GM12878 (cell line): ENCODE data around the gene PLEKHM3. TPM values are rescaled to one million over a fixed set of nuclear protein-coding genes. Genes with fewer than 3 reads are reported as not detected.

Experiments
- ATAC-seq: fragments of 200-7000 bp; cut with Tn5 transposase; 3 replicates; pipeline ENCODE4 v1.9.1; 2020; ENCODE audit warnings: mild to moderate bottlenecking, moderate library complexity
- BruUV-seq: library from RNA; stranded (reverse); fragments of 400-500 nt; replicated peaks from 2 replicates; lab custom pipeline; 2021; lab: Mats Ljungman, UMichigan
- CTCF ChIA-PET: fragments of 300-600 bp; sonication (Branson Sonifier 250); formaldehyde crosslinking; extraction: SDS; loops from one replicate; lab custom pipeline; 2021; ENCODE audit warnings: inconsistent platforms; lab: Yijun Ruan, JAX
- POLR2A ChIA-PET: fragments of 350-600 bp; formaldehyde crosslinking; extraction: SDS; loops from one replicate; lab custom pipeline; 2021; ENCODE audit warnings: inconsistent platforms; lab: Charles Lee
- RAD21 ChIA-PET: fragments of 300-600 bp; sonication (Branson Sonifier 250); formaldehyde crosslinking; loops from one replicate; lab custom pipeline; 2023; ENCODE audit warnings: antibody characterized with exemption; ENCODE audit not compliant: unreplicated experiment; lab: Charles Lee
- SMC1A ChIA-PET: fragments of 300-600 bp; sonication (Branson Sonifier 250); formaldehyde crosslinking; loops from one replicate; lab custom pipeline; 2023; ENCODE audit not compliant: unreplicated experiment, uncharacterized antibody; lab: Charles Lee
- DNase-seq: peaks from one replicate; pipeline ENCODE4 v3.0.0-alpha.2; 2011; ENCODE audit warnings: low read depth, low spot score
- FAIRE-seq: peaks from 3 replicates; lab custom pipeline; 2011; peaks lifted over from hg19 to GRCh38; lab: Jason Lieb, UNC
- H2AFZ ChIP-seq: 2 replicates; pipeline ENCODE4 v1.6.0; 2011; ENCODE audit warnings: low read depth, low read length, control low read depth; ENCODE audit not compliant: control insufficient read depth
- H3K27ac ChIP-seq: 2 replicates; pipeline ENCODE4 v1.5.1; 2011; ENCODE audit warnings: control low read depth; ENCODE audit not compliant: control insufficient read depth, insufficient read depth
- H3K27me3 ChIP-seq, 2 experiments: replicated peaks in 1 of 2; 2 replicates each; pipeline versions ENCODE4 v1.6.0 to v1.6.1; 2011; ENCODE audit warnings: low read length in 1 of 2; ENCODE audit not compliant: control insufficient read depth in 2 of 2, insufficient read depth in 2 of 2
- H3K36me3 ChIP-seq, 2 experiments: 2 replicates each; pipeline ENCODE4 v1.5.1; 2011; ENCODE audit warnings: low read length in 1 of 2; ENCODE audit not compliant: control insufficient read depth in 2 of 2, insufficient read depth in 2 of 2
- H3K4me1 ChIP-seq: 2 replicates; pipeline ENCODE4 v1.6.1; 2011; ENCODE audit warnings: mild to moderate bottlenecking, low read length, moderate library complexity, mixed read lengths; ENCODE audit not compliant: control insufficient read depth, insufficient read depth
- H3K4me2 ChIP-seq: 2 replicates; pipeline ENCODE4 v1.6.0; 2011; ENCODE audit warnings: control low read depth; ENCODE audit not compliant: control insufficient read depth, insufficient read depth
- H3K4me3 ChIP-seq: fragments of 200-600 bp; sonication (generic); 2 replicates; pipeline ENCODE4 v1.5.1; 2016
- H3K79me2 ChIP-seq: 2 replicates; pipeline ENCODE4 v1.6.0; 2011; ENCODE audit warnings: low read length; ENCODE audit not compliant: control insufficient read depth, insufficient read depth
- H3K9ac ChIP-seq: 2 replicates; pipeline ENCODE4 v1.8.0; 2011; ENCODE audit warnings: low read length, control low read depth, mixed read lengths; ENCODE audit not compliant: control insufficient read depth, insufficient read depth
- H3K9me3 ChIP-seq: replicated peaks from 3 replicates; pipeline ENCODE4 v1.5.1; 2011; ENCODE audit warnings: mild to moderate bottlenecking, low read length; ENCODE audit not compliant: control insufficient read depth, insufficient read depth
- H4K20me1 ChIP-seq: 2 replicates; pipeline ENCODE4 v1.6.0; 2011; ENCODE audit not compliant: control insufficient read depth, insufficient read depth
- ATF7 ChIP-seq: fragments of 450-650 bp; IDR thresholded peaks from 2 replicates; pipeline ENCODE4 v1.6.1; 2016; ENCODE audit warnings: low read depth, mild to moderate bottlenecking
- CBFB ChIP-seq: IDR thresholded peaks from 2 replicates; pipeline ENCODE4 v1.6.1; 2016; ENCODE audit warnings: antibody characterized with exemption, low read depth
- CHD4 ChIP-seq: fragments of 200-600 bp; sonication (generic); IDR thresholded peaks from 2 replicates; pipeline ENCODE4 v1.6.1; 2016; ENCODE audit warnings: mild to moderate bottlenecking
- FOXM1 ChIP-seq: IDR thresholded peaks from 2 replicates; pipeline ENCODE4 v1.6.1; 2012; ENCODE audit warnings: low read depth, mild to moderate bottlenecking, inconsistent platforms, low read length, moderate library complexity
- HDAC2 ChIP-seq: fragments of 200-600 bp; sonication (generic); IDR thresholded peaks from 2 replicates; pipeline ENCODE4 v1.6.1; 2017
- HDGF ChIP-seq: fragments of 450-650 bp; IDR thresholded peaks from 2 replicates; pipeline ENCODE4 v1.6.1; 2016; ENCODE audit warnings: antibody characterized with exemption
- HSF1 ChIP-seq: fragments of 150-350 bp; IDR thresholded peaks from 2 replicates; pipeline ENCODE4 v1.6.1; 2014; ENCODE audit warnings: mild to moderate bottlenecking, low read depth, low read length
- IKZF1 ChIP-seq: fragments of 450-650 bp; conservative IDR thresholded peaks from 2 replicates; pipeline ENCODE4 v1.6.1; 2017; ENCODE audit warnings: antibody characterized with exemption, mild to moderate bottlenecking
- IKZF2 ChIP-seq, 2 experiments: fragments of 450-650 bp; IDR thresholded peaks; 2 replicates each; pipeline ENCODE4 v1.6.1; 2017; ENCODE audit warnings: mild to moderate bottlenecking in 2 of 2, moderate library complexity in 2 of 2
- IRF4 ChIP-seq: IDR thresholded peaks from 2 replicates; pipeline ENCODE4 v1.6.1; 2011; ENCODE audit warnings: low read depth, low read length
- JUND ChIP-seq: IDR thresholded peaks from 2 replicates; pipeline ENCODE4 v1.6.1; 2012; ENCODE audit warnings: low read depth, mild to moderate bottlenecking, low read length, improper control_type of control experiment, moderate library complexity
- KLF5 ChIP-seq: fragments of 450-650 bp; IDR thresholded peaks from 2 replicates; pipeline ENCODE4 v1.6.1; 2014; ENCODE audit warnings: mild to moderate bottlenecking; ENCODE audit not compliant: partially characterized antibody
- MAX ChIP-seq: IDR thresholded peaks from 2 replicates; pipeline ENCODE4 v1.6.1; 2012; ENCODE audit warnings: low read depth, low read length, improper control_type of control experiment
- MEF2A ChIP-seq: IDR thresholded peaks from 2 replicates; pipeline ENCODE4 v1.6.1; 2011; ENCODE audit warnings: low read depth, mild to moderate bottlenecking, low read length, moderate library complexity; ENCODE audit not compliant: insufficient read depth
- MTA2 ChIP-seq: fragments of 450-650 bp; IDR thresholded peaks from 2 replicates; pipeline ENCODE4 v1.6.1; 2016; ENCODE audit warnings: low read depth, mild to moderate bottlenecking, moderate library complexity
- NFYB ChIP-seq: IDR thresholded peaks from 2 replicates; pipeline ENCODE4 v1.6.1; 2011; ENCODE audit warnings: low read depth, mild to moderate bottlenecking, low read length, improper control_type of control experiment, moderate library complexity; ENCODE audit not compliant: insufficient read depth
- POLR2A ChIP-seq: IDR thresholded peaks from 2 replicates; pipeline ENCODE4 v1.6.1; 2011; ENCODE audit warnings: low read depth, mild to moderate bottlenecking, low read length
- POLR2AphosphoS5 ChIP-seq: IDR thresholded peaks from 2 replicates; pipeline ENCODE4 v1.6.1; 2011; ENCODE audit warnings: mild to moderate bottlenecking, low read length, inconsistent platforms
- RBBP5 ChIP-seq: fragments of 200-600 bp; sonication (generic); conservative IDR thresholded peaks from 2 replicates; pipeline ENCODE4 v1.6.1; 2016
- RFX5 ChIP-seq: IDR thresholded peaks from 2 replicates; pipeline ENCODE4 v1.6.1; 2011; ENCODE audit warnings: low read depth, low read length, improper control_type of control experiment
- RUNX3 ChIP-seq: IDR thresholded peaks from 2 replicates; pipeline ENCODE4 v1.6.1; 2012; ENCODE audit warnings: low read length, inconsistent platforms
- SIN3A ChIP-seq: IDR thresholded peaks from 2 replicates; pipeline ENCODE4 v1.6.1; 2012; ENCODE audit warnings: low read depth, low read length, improper control_type of control experiment
- SREBF1 ChIP-seq: IDR thresholded peaks from 2 replicates; pipeline ENCODE4 v1.6.1; 2012; ENCODE audit warnings: mild to moderate bottlenecking, low read length
- SREBF2 ChIP-seq: IDR thresholded peaks from 2 replicates; pipeline ENCODE4 v1.6.1; 2012; ENCODE audit warnings: mild to moderate bottlenecking, low read length
- SRF ChIP-seq, 2 experiments: IDR thresholded peaks; 2 replicates each; pipeline ENCODE4 v1.6.1; 2011; ENCODE audit warnings: low read depth in 2 of 2, low read length in 2 of 2, mild to moderate bottlenecking in 1 of 2, moderate library complexity in 1 of 2
- SUZ12 ChIP-seq: fragments of 200-600 bp; sonication (generic); IDR thresholded peaks from one replicate; pipeline ENCODE4 v1.6.1; 2018; ENCODE audit warnings: antibody characterized with exemption, mild to moderate bottlenecking; ENCODE audit not compliant: unreplicated experiment
- TAF1 ChIP-seq: IDR thresholded peaks from 2 replicates; pipeline ENCODE4 v1.6.1; 2011; ENCODE audit warnings: mild to moderate bottlenecking, low read depth, low read length, borderline replicate concordance
- TARDBP ChIP-seq: IDR thresholded peaks from 2 replicates; pipeline ENCODE4 v1.6.1; 2016; ENCODE audit warnings: borderline replicate concordance
- TBL1XR1 ChIP-seq: IDR thresholded peaks from 2 replicates; pipeline ENCODE4 v1.6.1; 2012; ENCODE audit warnings: low read depth, low read length, improper control_type of control experiment
- ZSCAN29 ChIP-seq: fragments of 450-650 bp; IDR thresholded peaks from 2 replicates; pipeline ENCODE4 v1.6.1; 2017; ENCODE audit warnings: mild to moderate bottlenecking, moderate library complexity
- WGBS: methylation state at CpG from one replicate; pipeline ENCODE4 v1.1.6; 2016; ENCODE audit warnings: low lambda C conversion rate; ENCODE audit not compliant: insufficient replicate concordance, insufficient coverage; ENCODE audit errors: missing lambda C conversion rate; 5-methylcytosine and 5-hydroxymethylcytosine counted together
- in situ Hi-C: fragments of 300-500 bp; cut with MboI; formaldehyde crosslinking; loops from 9 replicates; pipeline ENCODE4 v1.14.3; 2018; ENCODE audit warnings: mixed read lengths
- intact Hi-C: fragments of 100-400 bp; cut with micrococcal nuclease; formaldehyde crosslinking; loops from one replicate; pipeline ENCODE4 v1.14.2; 2022; ENCODE audit not compliant: unreplicated experiment
- polyA plus RNA-seq, 11 experiments: library from polyadenylated mRNA; depleted of rRNA in 4 of 11; unstranded in 6 of 11; stranded (reverse) in 5 of 11; fragments of >200 nt; fragmentation: Nextera tagmentation in 4 of 11; fragmentation: Illumina TruSeq in 1 of 11; extraction: Ambion mirVana in 4 of 11; extraction: Trizol in 1 of 11; gene quantifications; 1 replicate in 1 of 11; 2 replicates in 10 of 11; pipeline versions ENCODE4 v1.2.1 to v1.2.3, GENCODE V29; 2011 to 2016; ENCODE audit warnings: inconsistent platforms in 2 of 11, missing spikeins in 2 of 11, low read depth in 1 of 11
- total RNA-seq, 4 experiments: library from RNA; depleted of rRNA in 3 of 4; stranded (reverse); fragments of >200 nt in 3 of 4; fragmentation: Illumina TruSeq in 1 of 4; extraction: Trizol in 1 of 4; gene quantifications; 2 replicates each; pipeline versions ENCODE4 v1.2.1 to v1.2.3, GENCODE V29; 2013 to 2021

The PLEKHM3 gene
- total and polyA plus RNA-seq, 10 of the 15 experiments (the other 5 are each of a cell fraction or from before 2014, with no cell fraction given) = 1.4 to 5.6 (median 3.0) TPM

GRCh38 chr2:207833251-207833751 lies 192.0 kb downstream of the PLEKHM3 start:
- 62% methylated on average over 3 of the region's 3 CpGs for WGBS
- ATAC-seq = peak; percentile 99
- intact Hi-C loops = no loop called here
- TF ChIP-seq ATF7 (0 out of 2 replicates have a peak, but pooled peaks have one; percentile 32), FOXM1 (no peak), POLR2AphosphoS5 (no peak), HDGF (no peak), TAF1 (no peak), SIN3A (no peak), IRF4 (peak; percentile 74; the same call in 1 of the 2 replicates), SUZ12 (no peak), TARDBP (no peak), HDAC2 (no peak), MTA2 (peak; percentile 24; the same call in 1 of the 2 replicates), JUND (no peak), POLR2A (no peak), KLF5 (no peak), SREBF2 (no peak), NFYB (0 out of 2 replicates have a peak, but pooled peaks have one; percentile 21), TBL1XR1 (no peak), ZSCAN29 (no peak), SRF (IDR thresholded peaks at IDR 0.05; ENCODE audit: low read depth in 2 of 2, low read length in 2 of 2) (no peak), MEF2A (no peak), IKZF1 (peak; percentile 23; the same call in 1 of the 2 replicates), IKZF2 (IDR thresholded peaks at IDR 0.05) (peak in 1 of 2 experiments; percentile 34; a peak in 2 of 4 replicates), CBFB (no peak), RFX5 (no peak), CHD4 (no peak), HSF1 (no peak), SREBF1 (no peak), RUNX3 (peak; percentile 28; the same call in 1 of the 2 replicates), MAX (no peak), RBBP5 (no peak)

More at GRCh38 chr2:207833251-207833751, 192.0 kb downstream of the PLEKHM3 start:
- DNase-seq (peak; percentile 31), FAIRE-seq (peak; percentile 94)
- H3K79me2 ChIP-seq = no peaks in the 10 kb centered on the region
- RAD21 ChIA-PET = no interaction called here
- CTCF ChIA-PET = no interaction called here
- H3K4me2 ChIP-seq = no peak overlapping the region
- H3K27ac ChIP-seq = no peak overlapping the region
- no peaks in the 10 kb centered on the region for H4K20me1 ChIP-seq
- H3K4me1 ChIP-seq = peaks cover 11% of the 10 kb centered on the region
- no peak overlapping the region for H3K4me3 ChIP-seq
- in situ Hi-C loops = no loop called here
- H3K36me3 ChIP-seq = no peaks in the 10 kb centered on the region
- no peaks in the 10 kb centered on the region for H3K27me3 ChIP-seq
- no TSS peak for BruUV-seq
- no peaks in the 10 kb centered on the region for H3K9me3 ChIP-seq
- H2AFZ ChIP-seq = no peak overlapping the region
- SMC1A ChIA-PET = no interaction called here
- no peak overlapping the region for H3K9ac ChIP-seq
- POLR2A ChIA-PET = no interaction called here
